WI38 (cell line): ENCODE results near the gene SYNPR.
"Not testable (repeated sequence)": the region's sequence is repeated elsewhere in the genome, so short reads cannot be mapped to it uniquely, and the experiment has no call there.

Source experiments
- H3K4me3 ChIP-seq: 2 replicates; pipeline ENCODE4 v1.5.1; 2011; ENCODE audit warnings: low read depth, mild to moderate bottlenecking, control low read depth, low read length
- CTCF ChIP-seq: IDR thresholded peaks from 2 replicates; pipeline ENCODE4 v1.5.1; 2012; ENCODE audit warnings: low read depth, mild to moderate bottlenecking, control low read depth, low read length

SYNPR gene

GRCh38 chr3:63639806-63640205, 361.7 kb downstream of the SYNPR start:
- TF ChIP-seq CTCF = no peak
- H3K4me3 ChIP-seq = no peak overlapping the region

- no peak for TF ChIP-seq CTCF
Measured at GRCh38 chr3:63642488-63642887, 364.4 kb downstream of the SYNPR start.

GRCh38 chr3:63644212-63644797, 366.2 kb downstream of the SYNPR start:
- no peak for TF ChIP-seq CTCF
- H3K4me3 ChIP-seq = no peak overlapping the region

More at GRCh38 chr3:63642488-63642887, 364.4 kb downstream of the SYNPR start:
- H3K4me3 ChIP-seq = no peak overlapping the region

- H3K4me3 ChIP-seq = not testable (repeated sequence)
Measured at GRCh38 chr3:63644928-63645781, 367.0 kb downstream of the SYNPR start.

- H3K4me3 ChIP-seq = no peak within 1 kb of the TSS
- no peak for TF ChIP-seq CTCF
Measured at GRCh38 chr3:63652066-63652725, 374.1 kb downstream of the SYNPR start, which contains the start of gene SNTN. Gene SNTN, plus strand, starts transcription at chr3:63652675. Its CDS starts 13 bp downstream, at chr3:63652688.

- no peak for TF ChIP-seq CTCF
- no peak overlapping the region for H3K4me3 ChIP-seq
Measured at GRCh38 chr3:63654211-63654610, 376.1 kb downstream of the SYNPR start.

GRCh38 chr3:63654931-63655330, 376.8 kb downstream of the SYNPR start:
- H3K4me3 ChIP-seq = no peak overlapping the region
- TF ChIP-seq CTCF = no peak
